ENCODE results near the gene PAN2.

DNA sequence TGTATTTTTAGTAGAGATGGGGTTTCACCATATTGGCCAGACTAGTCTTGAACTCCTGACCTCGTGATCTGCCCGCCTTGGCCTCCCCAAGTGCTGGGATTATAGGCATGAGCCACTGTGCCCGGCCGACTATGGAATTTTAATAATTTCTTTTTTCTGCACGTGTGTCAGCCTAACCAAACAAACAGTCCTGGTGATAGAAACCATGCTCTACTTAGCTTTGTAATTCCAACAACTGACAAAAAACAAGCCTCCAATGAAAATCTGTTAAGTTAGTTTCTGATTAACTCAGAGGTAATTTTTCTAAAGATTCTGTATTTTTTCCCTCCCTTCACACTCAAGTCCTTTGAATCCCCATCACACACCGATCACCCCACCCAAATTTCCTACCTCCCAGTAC lies 51.8 kb downstream of the PAN2 start:
- TF ChIP-seq, protein P1, sequence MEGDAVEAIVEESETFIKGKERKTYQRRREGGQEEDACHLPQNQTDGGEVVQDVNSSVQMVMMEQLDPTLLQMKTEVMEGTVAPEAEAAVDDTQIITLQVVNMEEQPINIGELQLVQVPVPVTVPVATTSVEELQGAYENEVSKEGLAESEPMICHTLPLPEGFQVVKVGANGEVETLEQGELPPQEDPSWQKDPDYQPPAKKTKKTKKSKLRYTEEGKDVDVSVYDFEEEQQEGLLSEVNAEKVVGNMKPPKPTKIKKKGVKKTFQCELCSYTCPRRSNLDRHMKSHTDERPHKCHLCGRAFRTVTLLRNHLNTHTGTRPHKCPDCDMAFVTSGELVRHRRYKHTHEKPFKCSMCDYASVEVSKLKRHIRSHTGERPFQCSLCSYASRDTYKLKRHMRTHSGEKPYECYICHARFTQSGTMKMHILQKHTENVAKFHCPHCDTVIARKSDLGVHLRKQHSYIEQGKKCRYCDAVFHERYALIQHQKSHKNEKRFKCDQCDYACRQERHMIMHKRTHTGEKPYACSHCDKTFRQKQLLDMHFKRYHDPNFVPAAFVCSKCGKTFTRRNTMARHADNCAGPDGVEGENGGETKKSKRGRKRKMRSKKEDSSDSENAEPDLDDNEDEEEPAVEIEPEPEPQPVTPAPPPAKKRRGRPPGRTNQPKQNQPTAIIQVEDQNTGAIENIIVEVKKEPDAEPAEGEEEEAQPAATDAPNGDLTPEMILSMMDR (IDR thresholded peaks at IDR 0.05) = no peak
- no peak for TF ChIP-seq POLR2A (IDR thresholded peaks at IDR 0.05)

Measured in testis (tissue), 2 donors.